ENCODE measurements around the gene EXOC4.
A peak's percentile ranks its signal among the peaks of the same experiment; 100 is the strongest.

Gene EXOC4

GRCh38 chr7:134022286-134022911, 769.5 kb downstream of the EXOC4 start:
- no peak for DNase-seq (ENCODE audit: low read depth in 2 of 2)
- no peak for TF ChIP-seq CTCF (IDR thresholded peaks at IDR 0.05; ENCODE audit: low read depth, low read length)
- no peak overlapping the region for H3K4me3 ChIP-seq (replicated peaks in 1 of 2; ENCODE audit: low read depth in 2 of 2, low read length in 2 of 2)

GRCh38 chr7:134024739-134025138, 771.9 kb downstream of the EXOC4 start:
- TF ChIP-seq CTCF (IDR thresholded peaks at IDR 0.05; ENCODE audit: low read depth, low read length), result no peak
- H3K4me3 ChIP-seq (replicated peaks in 1 of 2; ENCODE audit: low read depth in 2 of 2, low read length in 2 of 2), result no peak overlapping the region
- peak in 1 of 2 donors; percentile 41 for DNase-seq (ENCODE audit: low read depth in 2 of 2)

DNA sequence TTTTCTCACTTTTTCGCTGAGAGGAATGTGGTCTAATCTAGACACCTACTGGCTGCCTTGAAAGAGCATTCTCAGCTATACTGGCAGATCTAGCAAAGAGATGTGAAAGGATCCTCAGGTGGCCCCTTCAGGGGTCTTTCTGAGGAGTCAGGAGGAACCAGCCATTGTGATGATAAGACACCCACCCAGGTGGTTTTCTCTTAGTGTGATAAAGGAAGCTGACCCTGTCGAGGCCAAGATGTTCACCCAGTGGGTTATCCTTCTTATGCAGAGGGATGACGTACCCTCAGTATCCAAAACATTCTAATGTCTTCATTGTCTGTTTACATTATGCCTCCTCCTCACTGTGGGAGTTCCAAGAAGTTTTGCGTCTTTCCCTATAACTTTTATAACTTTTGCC, 776.0 kb downstream of the EXOC4 start:
- DNase-seq (ENCODE audit: low read depth in 2 of 2), result no peak

GRCh38 chr7:134029743-134030142, 776.9 kb downstream of the EXOC4 start:
- no peak for TF ChIP-seq CTCF (IDR thresholded peaks at IDR 0.05; ENCODE audit: low read depth, low read length)
- DNase-seq (ENCODE audit: low read depth in 2 of 2), result peak in 1 of 2 donors; percentile 4
- no peak overlapping the region for H3K4me3 ChIP-seq (replicated peaks in 1 of 2; ENCODE audit: low read depth in 2 of 2, low read length in 2 of 2)

More for the DNA sequence above, 776.0 kb downstream of the EXOC4 start:
- H3K4me3 ChIP-seq (replicated peaks in 1 of 2; ENCODE audit: low read depth in 2 of 2, low read length in 2 of 2), result no peak overlapping the region
- no peak for TF ChIP-seq CTCF (IDR thresholded peaks at IDR 0.05; ENCODE audit: low read depth, low read length)

DNA sequence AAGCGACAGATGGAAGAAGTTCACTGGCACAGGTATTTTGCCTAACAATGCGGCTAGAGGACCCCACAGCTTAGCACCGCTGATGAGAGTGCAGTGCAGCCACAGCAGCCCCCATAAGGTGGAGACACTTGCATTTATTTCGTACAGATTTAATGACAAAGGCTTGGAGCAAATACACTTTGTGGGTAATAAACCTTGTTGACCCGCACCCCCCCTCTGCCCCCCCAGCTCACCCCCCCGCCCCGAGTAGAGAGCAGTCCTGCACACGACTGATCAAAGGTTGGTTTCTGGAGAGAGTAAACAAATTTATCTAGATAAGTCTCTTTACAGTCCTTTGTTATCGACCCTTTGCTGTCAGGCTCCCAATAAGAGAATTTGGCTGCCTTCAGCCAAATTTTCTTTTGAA, 777.6 kb downstream of the EXOC4 start:
- no peak overlapping the region for H3K4me3 ChIP-seq (replicated peaks in 1 of 2; ENCODE audit: low read depth in 2 of 2, low read length in 2 of 2)
- TF ChIP-seq CTCF (IDR thresholded peaks at IDR 0.05; ENCODE audit: low read depth, low read length), result no peak
- no peak for DNase-seq (ENCODE audit: low read depth in 2 of 2)

DNA sequence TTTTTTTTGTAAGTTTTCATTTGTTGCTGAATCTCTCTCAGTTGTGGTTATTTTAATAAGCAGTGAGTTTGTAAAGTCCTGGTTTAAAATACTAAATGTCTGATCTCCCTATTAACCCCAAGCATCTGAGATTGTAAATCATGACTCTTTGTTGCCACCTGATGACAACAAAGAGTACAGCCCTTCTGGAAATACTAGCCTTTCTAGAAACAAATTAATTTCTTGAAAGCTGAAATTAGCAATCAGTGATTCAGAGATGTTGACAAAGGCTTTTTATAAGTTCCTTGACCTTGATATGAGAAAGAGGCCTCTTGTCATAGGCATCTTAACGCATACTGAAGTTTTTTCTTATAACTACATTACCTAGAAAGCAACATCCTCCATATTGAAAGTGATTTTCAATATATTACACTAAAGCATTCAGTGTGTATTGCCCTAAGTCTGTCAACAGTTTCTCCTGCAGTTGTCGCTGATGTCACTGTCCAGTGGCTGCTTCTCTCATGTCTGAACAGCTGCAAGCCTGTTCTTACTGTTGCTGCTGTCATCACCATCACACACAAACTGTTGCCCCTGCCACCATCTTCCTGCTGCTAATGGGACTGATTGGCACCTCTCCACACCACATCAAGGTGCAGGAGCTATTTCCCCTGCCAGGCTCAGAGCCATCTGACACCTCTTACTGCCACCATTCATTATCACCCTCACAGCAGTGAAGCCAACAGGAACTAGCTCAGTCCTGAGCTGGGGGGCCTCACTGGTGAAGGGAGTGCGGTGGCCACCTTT, 779.1 kb downstream of the EXOC4 start:
- no peak overlapping the region for H3K4me3 ChIP-seq (replicated peaks in 1 of 2; ENCODE audit: low read depth in 2 of 2, low read length in 2 of 2)
- peak; percentile 9 for TF ChIP-seq CTCF (IDR thresholded peaks at IDR 0.05; ENCODE audit: low read depth, low read length)
- DNase-seq (ENCODE audit: low read depth in 2 of 2), result peak in 1 of 2 donors; percentile 11

Measured in cardiac fibroblast (primary cell).